ENCODE results near the gene ATCAY.
"Not testable (repeated sequence)": the region's sequence is repeated elsewhere in the genome, so short reads cannot be mapped to it uniquely, and the experiment has no call there.

Gene ATCAY

DNA sequence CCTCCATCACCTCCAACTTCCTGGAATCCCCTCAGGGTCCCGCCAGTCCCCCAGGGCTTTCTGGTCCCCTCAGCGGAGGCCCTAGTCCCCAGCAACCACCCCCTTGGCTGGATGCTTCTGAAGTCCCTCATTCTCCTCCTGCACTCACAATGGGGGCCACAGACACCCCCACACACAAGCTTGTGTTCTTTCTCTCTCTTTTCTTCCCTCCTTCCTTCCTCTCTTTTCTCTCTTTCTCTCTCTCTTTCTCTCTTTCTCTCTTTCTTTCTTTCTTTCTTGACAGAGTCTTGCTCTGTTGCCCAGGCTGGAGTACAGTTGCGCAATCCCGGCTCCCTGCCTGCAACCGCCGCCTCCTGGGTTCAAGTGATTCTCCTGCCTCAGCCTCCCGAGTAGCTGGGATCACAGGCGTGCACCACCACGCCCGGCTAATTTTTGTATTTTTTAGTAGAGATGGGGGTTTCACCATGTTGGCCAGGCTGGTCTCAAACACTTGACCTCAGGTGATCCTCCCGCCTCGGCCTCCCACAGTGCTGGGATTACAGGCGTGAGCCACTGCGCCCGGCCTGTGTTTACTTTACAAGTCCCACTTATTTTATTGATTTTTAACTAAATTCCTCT is 66.9 kb downstream of the ATCAY start:
- DNase-seq (ENCODE audit: low read depth, low spot score): not testable (repeated sequence)

DNA sequence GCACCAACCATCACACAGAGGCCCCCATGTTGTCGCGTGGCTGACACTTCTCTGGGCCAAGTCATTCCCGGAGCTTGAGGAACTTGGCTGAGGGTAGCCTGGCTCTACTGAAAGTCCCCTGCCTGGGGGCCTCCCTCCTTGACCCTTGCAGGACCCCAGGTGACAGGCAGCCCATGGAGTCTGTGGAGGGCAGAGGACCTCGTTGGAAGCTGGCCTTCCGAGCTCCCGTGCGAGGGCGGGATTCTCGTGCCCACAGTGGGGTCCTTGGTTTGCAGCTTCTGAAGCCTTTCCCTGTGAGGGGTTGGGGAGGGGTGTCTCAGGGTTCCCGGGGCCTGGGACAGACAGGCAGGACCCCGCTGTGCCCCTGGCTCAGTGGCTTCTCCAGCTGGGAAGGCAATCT is 68.8 kb downstream of the ATCAY start:
- no peak for DNase-seq (ENCODE audit: low read depth, low spot score)

DNA sequence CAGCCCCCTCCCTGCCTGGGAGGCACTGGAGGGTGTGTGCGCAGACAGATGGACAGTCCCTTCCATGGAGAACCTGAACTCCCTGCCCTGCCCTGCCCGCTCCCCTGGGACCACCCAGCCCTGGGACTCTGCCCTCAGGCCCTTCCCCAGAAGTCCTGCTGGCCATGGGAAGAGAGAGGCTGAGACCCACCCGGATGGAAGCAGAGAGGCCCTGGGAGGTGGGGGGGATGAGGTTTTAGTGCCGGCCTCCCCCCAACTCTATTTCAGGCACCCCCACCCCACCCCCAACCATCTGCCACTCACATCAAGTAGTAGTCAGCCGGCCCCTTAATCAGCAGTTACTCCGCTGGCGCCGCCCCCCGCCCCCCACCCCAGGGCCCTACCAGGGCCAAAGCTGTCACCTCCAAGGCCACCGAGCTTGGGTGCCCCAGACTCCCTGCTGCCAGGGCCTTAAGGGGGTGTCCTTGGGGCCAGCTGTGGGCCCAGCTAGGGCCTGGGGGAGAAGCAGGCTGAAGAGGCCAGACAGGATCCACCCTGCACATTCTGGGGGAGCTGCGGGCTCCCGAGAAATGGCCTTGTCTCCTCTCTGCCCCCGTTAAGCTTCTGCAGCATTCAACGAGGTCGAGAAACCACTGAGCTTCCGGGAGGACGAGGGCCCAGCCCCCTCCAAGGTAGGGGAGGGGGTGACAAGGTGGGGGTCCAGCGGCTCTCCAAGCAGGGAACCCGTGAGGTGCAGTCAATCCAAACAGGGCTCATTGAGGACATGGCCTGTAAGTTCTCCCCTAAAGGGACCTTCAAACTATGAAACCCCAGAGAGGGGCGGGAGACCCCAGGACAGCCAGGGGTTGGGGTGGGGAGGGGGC is 69.7 kb downstream of the ATCAY start:
- no peak for DNase-seq (ENCODE audit: low read depth, low spot score)

DNA sequence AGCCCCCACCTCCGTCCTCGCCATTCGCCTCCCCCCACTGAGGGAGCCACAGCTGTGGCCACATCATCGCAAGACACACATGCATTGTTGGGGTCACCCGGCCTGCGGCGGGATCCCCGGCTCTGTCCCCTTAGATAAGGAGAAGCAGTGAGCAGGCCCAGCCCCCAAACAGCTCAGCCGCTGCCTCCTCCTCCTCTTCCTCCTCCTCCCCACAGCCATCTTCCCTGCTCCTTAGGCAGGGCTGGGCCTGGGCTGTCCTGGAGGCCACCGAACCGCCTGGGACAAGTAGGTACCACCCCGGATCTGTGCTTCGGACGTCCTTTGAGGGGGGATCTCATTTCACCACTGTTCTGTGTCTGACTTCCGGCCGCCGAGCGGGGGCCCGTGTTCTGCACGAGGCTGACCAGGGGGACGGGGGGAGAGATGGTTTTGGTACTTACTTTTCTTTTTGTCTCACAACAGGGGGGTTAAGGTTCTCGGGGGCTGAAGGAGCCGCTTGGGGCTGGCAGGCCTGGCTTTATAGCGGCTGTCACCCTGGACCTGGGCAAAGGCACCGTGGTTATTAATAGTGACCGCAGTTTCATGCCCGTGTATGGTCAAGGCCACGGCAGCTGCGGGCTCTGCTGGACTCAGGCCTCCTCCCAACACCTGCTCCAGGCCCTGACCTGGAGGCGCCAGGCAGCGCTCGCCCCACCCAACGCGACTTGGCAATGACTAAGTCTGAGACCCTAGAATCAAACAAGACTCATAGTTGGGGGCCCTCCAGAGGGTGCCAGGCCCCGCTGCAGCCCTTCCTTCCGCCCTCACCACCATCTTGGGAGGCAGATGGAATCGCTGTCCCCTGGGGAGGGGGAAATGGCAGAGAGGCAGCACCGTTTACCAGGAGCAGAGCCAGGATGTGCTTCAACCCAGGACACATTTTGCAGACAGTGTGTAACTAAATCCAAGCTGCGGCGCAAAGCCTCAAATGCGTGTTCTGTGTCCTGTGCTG is 70.7 kb downstream of the ATCAY start:
- no peak for DNase-seq (ENCODE audit: low read depth, low spot score)

DNA sequence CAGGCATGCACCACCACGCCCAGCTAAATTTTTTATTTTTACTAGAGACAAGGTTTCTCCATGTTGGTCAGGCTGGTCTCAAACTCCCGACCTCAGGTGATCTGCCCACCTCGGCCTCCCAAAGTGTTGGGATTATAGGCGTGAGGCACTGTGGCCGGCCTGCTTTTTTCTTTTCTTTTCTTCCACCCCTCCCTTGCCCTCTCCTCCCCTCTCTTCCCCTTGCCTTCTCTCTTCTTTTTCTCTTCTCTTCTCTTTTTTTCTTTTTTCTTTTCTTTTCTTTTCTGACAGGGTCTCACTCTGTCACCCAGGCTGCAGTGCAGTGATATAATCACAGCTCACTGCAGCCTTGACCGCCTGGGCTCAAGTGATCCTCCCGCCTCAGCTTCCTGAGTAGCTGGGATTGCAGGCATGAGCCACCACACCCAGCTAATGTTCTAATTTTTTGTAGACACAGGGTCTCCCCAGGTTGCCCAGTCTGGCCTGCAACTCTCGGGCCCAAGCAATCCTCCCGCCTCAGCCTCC is 72.3 kb downstream of the ATCAY start:
- not testable (repeated sequence) for DNase-seq (ENCODE audit: low read depth, low spot score)

DNA sequence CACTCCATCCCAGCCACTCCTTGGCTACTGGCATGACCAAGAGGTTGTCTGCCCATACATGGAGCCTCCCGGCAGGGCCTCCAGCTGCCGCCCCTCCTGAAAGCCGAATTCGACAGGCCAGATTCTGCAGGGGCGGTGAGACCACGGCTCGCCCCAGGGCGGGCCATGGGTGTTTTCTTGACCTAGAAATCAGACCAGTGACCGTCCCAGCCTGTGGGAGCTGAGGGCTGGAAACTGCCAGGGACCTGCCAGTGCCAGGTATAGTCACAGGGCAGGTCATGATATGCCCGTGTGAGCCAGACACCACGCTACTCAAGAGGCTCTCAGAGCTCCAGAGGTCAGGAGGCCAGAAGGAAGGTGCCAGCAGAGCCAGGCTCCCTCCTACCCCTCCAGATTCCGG is 73.6 kb downstream of the ATCAY start:
- DNase-seq (ENCODE audit: low read depth, low spot score): no peak

DNA sequence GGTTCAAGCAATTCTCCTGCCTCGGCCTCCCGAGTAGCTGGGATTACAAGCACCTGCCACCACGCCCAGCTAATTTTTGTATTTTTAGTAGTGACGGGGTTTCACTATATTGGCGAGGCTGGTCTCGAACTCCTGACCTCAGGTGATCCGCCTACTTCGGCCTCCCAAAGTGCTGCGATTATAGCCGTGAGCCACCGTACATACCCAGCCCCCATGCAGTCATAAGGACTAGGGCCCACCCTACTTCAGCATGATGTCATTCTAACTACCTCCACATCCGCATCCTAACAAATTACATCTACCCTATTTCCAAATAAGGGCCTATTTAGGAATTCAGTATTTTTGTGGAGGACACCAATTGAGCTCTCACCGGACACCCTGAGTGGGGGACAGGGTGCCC is 74.8 kb downstream of the ATCAY start:
- DNase-seq (ENCODE audit: low read depth, low spot score): not testable (repeated sequence)

DNA sequence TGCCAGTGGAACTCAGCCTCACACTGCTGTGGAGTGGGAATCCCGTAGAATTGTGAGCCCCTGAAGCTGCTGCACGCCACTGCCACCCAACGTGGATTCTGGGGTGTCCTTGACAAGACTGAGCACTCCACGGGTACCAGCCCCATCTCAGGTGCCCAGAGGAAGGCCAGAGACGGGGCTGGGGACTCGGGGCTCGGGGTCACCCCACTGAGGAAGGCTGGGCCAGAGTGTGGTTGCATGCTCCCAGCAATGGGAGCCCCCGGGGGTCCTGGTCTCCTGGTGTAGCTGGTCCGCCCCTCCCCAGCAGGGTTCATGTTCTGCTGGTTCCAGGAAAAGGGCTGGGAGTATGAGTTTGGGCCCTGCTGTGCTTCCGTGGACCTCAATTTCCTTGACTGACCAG is 75.2 kb downstream of the ATCAY start:
- DNase-seq (ENCODE audit: low read depth, low spot score): no peak

DNA sequence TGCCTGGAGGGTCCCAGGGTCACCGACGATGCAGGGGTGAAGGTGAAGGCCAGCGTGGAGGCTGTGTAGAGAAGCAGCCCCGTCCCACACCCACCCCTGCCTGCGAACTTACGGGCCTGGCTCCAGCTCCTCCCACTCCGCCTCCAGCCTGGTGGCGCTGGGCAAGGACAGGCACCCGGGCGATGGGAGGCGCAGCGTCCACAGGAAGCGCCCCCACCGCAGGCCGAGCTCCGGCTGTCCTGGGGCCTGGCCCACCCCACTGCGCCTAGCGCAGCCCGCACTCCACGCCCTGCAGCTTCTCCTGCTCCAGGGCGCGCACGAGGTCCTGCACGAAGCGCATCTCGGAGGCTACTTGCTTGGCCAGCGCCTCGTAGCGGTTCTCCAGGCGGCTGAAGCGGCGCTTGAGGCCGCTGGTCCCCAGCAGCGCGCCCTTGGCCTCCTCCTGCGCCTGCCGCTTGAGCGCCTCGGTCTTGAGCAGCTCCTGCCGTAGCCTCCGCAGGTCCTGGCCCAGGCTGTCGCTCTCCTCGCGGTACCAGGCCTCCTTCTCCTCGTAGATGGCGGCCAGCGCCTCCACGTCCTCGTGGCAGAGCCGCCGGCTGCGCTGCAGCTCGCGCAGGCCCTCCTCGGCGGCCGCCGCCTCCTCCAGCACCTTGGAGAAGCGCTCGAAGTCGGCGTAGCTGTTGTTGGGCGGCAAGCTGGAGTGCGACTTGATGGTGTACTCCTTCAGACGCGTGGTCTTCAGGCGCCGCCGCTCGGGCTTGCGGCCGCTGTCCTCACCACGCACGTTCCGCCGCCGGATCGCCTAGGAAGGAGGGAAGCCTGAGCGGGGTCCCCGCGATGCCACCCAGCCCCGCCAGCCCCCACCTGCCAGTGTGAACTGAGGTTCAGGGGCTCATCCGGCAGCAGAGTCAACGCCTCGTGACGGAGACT is 78.6 kb downstream of the ATCAY start:
- no peak for DNase-seq (ENCODE audit: low read depth, low spot score)

DNA sequence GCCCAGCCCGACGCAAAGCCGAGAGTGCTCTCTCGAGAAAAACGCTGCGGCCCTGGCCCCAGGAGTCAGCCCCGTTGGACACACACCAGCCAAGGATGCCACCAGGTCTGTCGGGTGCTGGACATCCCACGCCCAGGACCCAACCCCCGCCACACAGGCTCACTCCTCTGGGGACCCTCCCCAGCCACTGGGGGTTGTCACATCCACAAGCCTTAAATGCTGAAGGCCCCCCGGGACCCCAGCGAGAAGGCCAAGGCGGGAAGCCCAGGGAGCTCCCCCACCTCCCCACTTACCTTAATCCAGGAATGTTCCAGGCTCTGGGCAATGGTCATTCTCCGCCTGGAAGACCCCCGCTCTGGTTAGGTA is 79.3 kb downstream of the ATCAY start:
- DNase-seq (ENCODE audit: low read depth, low spot score): no peak

DNA sequence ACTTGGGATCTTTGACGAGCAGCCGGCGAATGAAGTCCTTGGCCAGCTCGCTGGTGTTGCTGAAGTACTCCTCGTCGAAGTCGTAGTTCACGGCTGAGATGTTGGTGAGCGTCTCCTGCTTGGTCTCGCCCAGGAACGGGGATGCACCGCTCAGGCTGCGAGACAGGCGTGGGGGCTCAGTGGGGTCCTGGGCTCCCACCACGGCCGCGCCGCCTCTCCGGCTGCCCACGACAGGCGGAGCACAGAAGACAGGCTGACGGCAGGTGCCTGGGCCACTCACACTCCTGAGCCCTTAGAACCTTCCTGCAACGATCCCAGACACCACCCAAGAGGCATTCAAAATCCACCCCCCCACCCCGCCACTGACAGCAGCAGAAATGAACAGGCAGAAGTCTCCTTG is 80.5 kb downstream of the ATCAY start:
- DNase-seq (ENCODE audit: low read depth, low spot score): no peak

DNA sequence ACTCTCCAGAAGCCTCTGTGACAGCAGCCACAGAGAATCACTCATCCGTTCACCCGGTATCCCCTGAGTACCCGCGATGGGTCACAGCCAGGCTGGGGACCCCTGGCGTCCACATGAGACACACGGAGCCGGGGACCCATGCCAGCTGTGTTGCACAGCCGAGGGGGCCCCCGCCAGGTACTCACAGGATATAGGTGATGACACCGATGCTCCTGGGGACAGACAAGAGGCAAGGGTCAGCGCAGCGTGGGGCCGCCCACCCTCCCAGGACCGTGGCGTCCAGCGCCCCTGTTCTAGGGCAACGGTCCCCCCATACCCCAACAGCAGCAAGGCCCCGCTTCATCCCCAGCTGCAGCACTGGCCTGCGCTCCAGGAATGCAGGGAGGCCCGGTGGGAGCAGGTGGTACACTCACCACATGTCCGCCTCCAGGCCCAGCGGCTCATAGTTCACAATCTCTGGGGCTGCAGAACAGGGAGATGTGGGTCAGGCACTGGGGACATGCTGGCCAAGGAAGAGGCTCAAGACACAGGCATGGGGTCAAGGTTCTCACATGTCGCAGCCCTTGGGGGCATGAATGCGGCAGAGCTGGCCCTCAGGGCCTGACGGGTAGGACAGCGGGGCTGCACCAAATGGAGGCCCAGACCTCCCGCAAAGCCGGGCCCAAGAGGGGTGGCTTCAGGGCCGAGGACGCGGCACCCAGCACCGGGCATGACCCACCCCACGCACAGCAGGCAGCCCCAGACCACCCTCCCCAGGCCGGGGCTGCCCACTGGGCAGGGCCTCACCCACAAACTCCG is 83.2 kb downstream of the ATCAY start:
- no peak for DNase-seq (ENCODE audit: low read depth, low spot score)

DNA sequence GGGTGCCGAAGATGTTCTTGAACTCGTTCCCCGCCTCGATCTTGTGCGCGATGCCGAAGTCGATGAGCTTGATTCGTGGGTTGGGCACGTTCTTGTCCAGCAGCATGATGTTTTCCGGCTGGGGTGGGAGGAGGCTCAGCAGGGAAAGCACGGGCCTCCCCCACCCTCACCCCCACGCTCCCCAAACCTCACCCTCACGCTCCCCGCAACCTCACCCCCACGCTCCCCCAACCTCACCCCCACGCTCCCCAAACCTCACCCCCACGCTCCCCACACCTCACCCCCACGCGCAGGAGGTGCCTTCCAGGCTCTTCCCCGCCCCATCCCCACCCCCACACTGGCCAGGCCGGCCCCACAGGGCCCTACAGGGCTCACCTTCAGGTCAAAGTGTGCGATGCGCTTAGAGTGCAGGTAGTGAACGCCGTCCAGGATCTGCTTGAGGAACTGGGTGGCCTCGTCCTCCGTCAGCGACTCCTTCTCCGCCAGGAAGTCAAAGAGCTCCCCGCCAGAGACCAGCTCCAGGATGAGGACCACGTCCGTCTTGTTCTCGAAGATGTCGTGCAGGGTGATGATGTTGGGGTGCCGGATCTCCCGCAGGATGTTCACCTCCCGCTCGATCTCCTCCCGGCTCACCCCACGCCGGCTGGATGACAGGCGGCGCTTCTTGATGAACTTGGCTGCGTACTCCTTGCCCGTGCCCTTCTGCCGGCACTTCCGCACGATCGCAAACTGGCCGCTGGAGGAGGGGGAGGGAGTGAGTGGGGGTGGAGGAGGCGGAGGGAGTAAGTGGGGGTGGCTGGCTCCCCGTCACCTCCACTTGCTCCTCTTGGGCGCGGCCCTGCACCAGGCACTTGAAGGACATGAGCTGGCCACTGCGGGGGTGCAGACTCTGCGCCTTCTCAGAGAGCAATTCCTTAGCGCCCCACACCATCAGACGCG is 84.0 kb downstream of the ATCAY start:
- DNase-seq (ENCODE audit: low read depth, low spot score): no peak

DNA sequence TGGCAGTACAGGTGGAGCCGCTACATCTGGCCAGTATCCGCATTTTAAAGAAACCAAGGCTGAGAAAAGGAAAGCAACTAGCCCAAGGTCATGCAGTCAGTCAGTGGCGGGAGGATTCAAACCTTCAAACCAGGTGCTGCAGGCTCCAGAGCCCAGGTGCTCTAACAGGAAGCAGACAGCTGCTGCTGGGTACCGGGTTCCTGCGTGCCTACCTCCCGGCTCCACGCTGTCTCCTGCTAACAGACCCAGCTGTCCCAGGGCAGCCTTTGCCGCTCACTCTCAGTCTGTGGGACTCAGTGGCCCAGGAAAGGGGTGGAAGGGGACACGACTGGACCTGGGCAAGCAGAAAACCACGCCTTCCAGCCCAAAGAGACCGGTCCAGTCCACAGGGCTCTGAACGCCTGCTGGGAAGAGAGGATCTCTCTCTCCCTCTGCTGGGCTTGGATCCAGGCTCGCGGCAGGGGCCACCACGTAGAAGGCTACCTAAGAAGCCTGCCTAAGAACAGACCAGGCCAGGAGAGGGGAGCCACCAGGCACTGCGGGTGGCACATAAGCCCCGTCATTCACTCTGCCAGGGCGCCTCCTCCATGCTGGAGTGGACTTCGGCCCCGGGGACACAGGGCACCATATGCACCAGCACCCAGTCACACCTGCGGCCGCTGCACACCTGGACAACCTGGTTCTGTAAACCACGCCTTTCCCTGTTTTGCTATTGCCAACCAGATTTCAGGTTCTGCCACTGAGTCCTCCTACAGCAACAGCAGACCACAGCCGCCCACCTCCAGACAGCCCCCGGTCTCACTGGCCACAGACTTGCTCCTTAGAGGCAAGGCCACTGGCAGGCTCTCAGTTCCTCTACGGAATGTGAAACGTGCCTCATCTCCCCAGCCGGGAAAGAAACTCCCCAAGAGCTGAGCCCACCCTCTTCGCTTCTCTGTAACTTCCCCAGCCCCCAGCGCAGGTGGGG is 85.8 kb downstream of the ATCAY start:
- DNase-seq (ENCODE audit: low read depth, low spot score): no peak

DNA sequence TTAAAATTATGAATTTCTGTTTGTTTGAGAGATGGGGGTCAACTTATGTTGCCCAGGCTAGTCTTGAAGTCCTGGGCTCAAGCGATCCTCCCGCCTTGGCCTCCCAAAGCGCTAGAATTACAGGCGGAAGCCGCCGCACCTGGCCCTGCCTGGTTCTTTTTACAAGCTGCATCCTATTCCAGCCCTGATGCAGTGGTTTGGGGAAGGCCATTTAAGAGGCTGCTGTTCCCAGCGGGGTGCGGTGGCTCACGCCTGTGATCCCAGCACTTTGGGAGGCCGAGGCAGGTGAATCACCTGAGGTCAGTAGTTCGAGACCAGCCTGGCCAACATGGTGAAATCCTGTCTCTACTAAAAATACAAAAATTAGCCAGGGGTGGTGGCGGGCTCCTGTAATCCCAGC is 87.5 kb downstream of the ATCAY start:
- not testable (repeated sequence) for DNase-seq (ENCODE audit: low read depth, low spot score)

DNA sequence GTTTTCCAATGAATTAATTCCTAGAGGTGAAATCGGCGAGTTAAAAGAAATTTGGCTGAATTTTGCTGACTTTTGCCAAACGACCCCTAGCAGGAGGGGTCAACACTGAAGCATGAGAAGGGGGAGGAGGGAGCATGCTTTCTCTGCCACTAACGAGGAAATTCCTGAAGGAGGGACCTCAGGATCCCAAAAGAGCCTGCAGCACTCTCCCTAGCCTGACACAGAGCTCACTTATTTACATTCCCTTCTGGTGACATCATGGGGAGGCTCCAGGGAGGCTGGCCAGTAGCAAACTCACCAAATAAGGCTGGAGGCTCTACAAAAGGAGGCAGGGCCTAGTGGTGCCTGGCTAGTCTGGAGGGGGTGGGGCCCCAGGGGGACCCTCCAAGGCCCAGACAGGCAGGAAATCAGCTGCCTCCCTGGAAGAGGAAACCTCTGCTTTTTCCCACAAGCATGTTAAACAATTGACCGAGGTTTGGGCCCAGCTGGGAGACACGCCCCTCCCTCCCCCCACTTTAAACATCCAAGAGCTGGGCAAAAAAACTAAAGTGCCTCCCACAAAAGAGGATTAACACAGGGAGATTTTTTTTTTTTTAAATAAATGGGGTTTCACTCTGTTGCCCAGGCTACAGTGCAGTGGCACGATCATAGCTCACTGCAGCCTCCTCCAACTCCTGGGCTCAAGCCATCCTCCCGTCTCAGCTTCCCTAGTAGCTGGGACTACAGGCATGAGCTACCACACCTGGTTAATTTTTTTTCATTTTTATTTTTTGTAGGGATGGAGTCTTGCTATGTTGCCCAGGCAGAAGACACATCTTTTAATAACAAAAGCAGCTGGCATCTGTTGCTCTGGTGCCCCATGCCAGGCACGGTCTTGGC is 88.3 kb downstream of the ATCAY start:
- DNase-seq (ENCODE audit: low read depth, low spot score): peak; percentile 83

Measured in brain pericyte (primary cell).